H1 (cell line): ENCODE measurements around the gene GBX1. TPM values are rescaled to one million over a fixed set of nuclear protein-coding genes. Genes with fewer than 3 reads are reported as not detected.

Experiments used
- BRCA1 ChIP-seq: IDR thresholded peaks from 2 replicates; pipeline ENCODE4 v1.6.1; 2012; ENCODE audit warnings: low read depth, low read length, improper control_type of control experiment
- E2F6 ChIP-seq: IDR thresholded peaks from 2 replicates; pipeline ENCODE4 v1.6.1; 2012; ENCODE audit warnings: inconsistent platforms
- EGR1 ChIP-seq: IDR thresholded peaks from 2 replicates; pipeline ENCODE4 v1.6.1; 2011; ENCODE audit warnings: low read depth, low read length, borderline replicate concordance
- JUN ChIP-seq: IDR thresholded peaks from 2 replicates; pipeline ENCODE4 v1.6.1; 2011; ENCODE audit warnings: low read depth, mild to moderate bottlenecking, improper control_type of control experiment, low read length
- RFX5 ChIP-seq: IDR thresholded peaks from 2 replicates; pipeline ENCODE4 v1.6.1; 2011; ENCODE audit warnings: low read depth, low read length, improper control_type of control experiment, borderline replicate concordance
- SIN3A ChIP-seq, 2 experiments: IDR thresholded peaks in 1 of 2; conservative IDR thresholded peaks in 1 of 2; 2 replicates each; pipeline ENCODE4 v1.6.1; 2011 to 2012; ENCODE audit warnings: low read length in 2 of 2, improper control_type of control experiment in 1 of 2, low read depth in 1 of 2, mild to moderate bottlenecking in 1 of 2
- SIX5 ChIP-seq: IDR thresholded peaks from 2 replicates; pipeline ENCODE4 v1.6.1; 2011; ENCODE audit warnings: mild to moderate bottlenecking, low read depth, low read length
- SP1 ChIP-seq: IDR thresholded peaks from 2 replicates; pipeline ENCODE4 v1.6.1; 2011; ENCODE audit warnings: low read depth, low read length
- polyA plus RNA-seq, 7 experiments: library from polyadenylated mRNA; depleted of rRNA in 3 of 7; stranded (reverse) in 5 of 7; unstranded in 2 of 7; fragments of >200 nt in 5 of 7; fragments of 200-250 nt in 2 of 7; gene quantifications; 1 replicate in 5 of 7; 2 replicates in 1 of 7; 4 replicates in 1 of 7; pipeline versions ENCODE4 v1.2.1 to v1.2.3, GENCODE V29; 2011 to 2013; ENCODE audit warnings: missing spikeins in 2 of 7, mixed read lengths in 2 of 7
- total RNA-seq: library from RNA; stranded (reverse); fragmentation: NEBNext Ultra II Directional; extraction: Animal tissue kit (Norgen Biotek cat#: 25700); gene quantifications from 2 replicates; pipeline ENCODE4 v1.2.1, GENCODE V29; 2021

The GBX1 gene
- total and polyA plus RNA-seq, 2 of the 8 experiments (the other 6 are each of a cell fraction or from before 2014, with no cell fraction given) = not detected

DNA sequence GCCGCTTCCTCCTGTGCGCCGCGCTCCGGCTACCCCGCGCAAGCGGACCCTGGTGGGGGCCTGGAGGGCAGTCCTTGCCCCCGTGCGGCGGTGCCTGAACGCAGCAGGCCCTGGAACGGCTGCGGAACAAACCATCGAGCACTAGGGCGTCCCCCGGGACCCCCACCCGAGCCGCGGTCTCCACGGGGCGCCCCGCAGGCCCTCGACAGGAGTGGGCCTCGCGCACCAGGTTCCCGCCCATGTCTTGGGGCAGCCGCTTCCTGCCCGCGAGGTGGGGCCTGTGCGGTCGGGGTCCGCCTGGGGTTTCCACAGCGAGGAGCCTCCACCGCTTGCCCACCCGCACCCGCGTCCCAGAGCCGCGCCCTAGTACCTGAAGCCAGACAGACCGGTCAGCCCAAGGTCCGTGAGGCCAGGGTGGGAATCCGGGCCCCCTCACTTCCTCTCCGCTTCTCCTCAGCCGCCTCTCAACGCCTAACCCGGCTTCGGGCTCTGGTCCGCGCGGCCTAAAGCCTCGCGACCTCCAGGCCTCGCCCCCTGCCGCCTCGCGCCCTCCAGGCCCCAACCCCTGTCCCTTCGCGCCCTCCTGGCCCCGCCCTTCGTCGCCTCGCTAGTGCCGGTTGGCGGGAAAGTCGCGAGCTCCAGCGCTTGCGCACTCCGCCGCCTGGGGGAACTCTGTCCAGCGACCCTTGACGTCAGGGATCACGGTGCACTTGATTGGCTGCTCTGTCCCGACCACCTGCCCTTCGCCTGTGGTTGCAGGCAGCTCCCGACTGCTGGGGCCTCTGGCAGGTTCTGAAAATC is 7.0 kb upstream of the GBX1 start (continued):
- TF ChIP-seq SIN3A (conservative IDR thresholded peaks at IDR 0.05 in 1 of 2, IDR thresholded peaks at IDR 0.05 in 1 of 2; ENCODE audit: low read depth in 1 of 2, low read length in 2 of 2) = no peak
- no peak for TF ChIP-seq JUN
- no peak for TF ChIP-seq SP1
- peak; percentile 100 for TF ChIP-seq E2F6
- peak; percentile 96 for TF ChIP-seq RFX5
- TF ChIP-seq EGR1 = no peak
- no peak for TF ChIP-seq BRCA1
- TF ChIP-seq SIX5 = no peak
